HCT116 (cell line): ENCODE measurements around the gene RBM46. TPM values are rescaled to one million over a fixed set of nuclear protein-coding genes. Genes with fewer than 3 reads are reported as not detected.

Experiments used
- ATAC-seq: fragments of 200-7000 bp; cut with Tn5 transposase; 2 replicates; pipeline ENCODE4 v1.9.1; 2020; ENCODE audit warnings: mild to moderate bottlenecking, moderate library complexity
- BruUV-seq: library from RNA; stranded (reverse); fragments of 400-500 nt; replicated peaks from 2 replicates; lab custom pipeline; 2021; lab: Mats Ljungman, UMichigan
- CTCF ChIA-PET: fragments of 300-600 bp; sonication (Branson Sonifier 250); formaldehyde crosslinking; loops from one replicate; lab custom pipeline; 2021; ENCODE audit warnings: antibody characterized with exemption; lab: Charles Lee
- POLR2A ChIA-PET: fragments of 300-600, 350-600 bp; sonication (Branson Sonifier 250); formaldehyde crosslinking; loops from one replicate; lab custom pipeline; 2021; ENCODE audit warnings: antibody characterized with exemption; lab: Charles Lee
- RAD21 ChIA-PET, 2 experiments: fragments of 300-600 bp; sonication (Branson Sonifier 250); formaldehyde crosslinking; loops; one replicate each; lab custom pipeline; 2023; ENCODE audit warnings: low total read pairs in 2 of 2; ENCODE audit not compliant: uncharacterized antibody in 2 of 2, unreplicated experiment in 2 of 2, low non-redundant PET in 1 of 2; lab: Charles Lee
- DNase-seq: peaks from one replicate; pipeline ENCODE4 v3.0.0-alpha.2; 2010; ENCODE audit warnings: low read depth, low spot score
- H2AFZ ChIP-seq: fragments of 200-600 bp; shearing (Covaris generic), sonication (generic); 2 replicates; pipeline ENCODE4 v1.6.1; 2017; ENCODE audit warnings: low read depth, mixed run types, mixed read lengths, antibody characterized with exemption, low read length; ENCODE audit not compliant: poor library complexity, severe bottlenecking
- H3K27ac ChIP-seq: 2 replicates; pipeline ENCODE4 v1.5.1; 2012; ENCODE audit warnings: low read depth, low read length
- H3K27me3 ChIP-seq: fragments of 200-600 bp; sonication (generic); 2 replicates; pipeline ENCODE4 v1.6.1; 2016; ENCODE audit warnings: mixed run types, low read length, mixed read lengths; ENCODE audit not compliant: insufficient read depth
- H3K36me3 ChIP-seq, 2 experiments: fragments of 200-500 bp in 1 of 2; fragments of 200-600 bp in 1 of 2; sonication (Bioruptor generic) in 1 of 2; sonication (generic) in 1 of 2; 2 replicates each; pipeline versions ENCODE4 v1.5.1 to v1.6.1; 2014 to 2016; ENCODE audit warnings: low read length in 2 of 2, inconsistent platforms in 1 of 2, mixed read lengths in 1 of 2, mixed run types in 1 of 2; ENCODE audit not compliant: insufficient read depth in 2 of 2, control insufficient read depth in 1 of 2
- H3K4me1 ChIP-seq, 2 experiments: fragments of 200-600 bp in 1 of 2; sonication (generic) in 1 of 2; 2 replicates each; pipeline versions ENCODE4 v1.5.1 to v1.6.1; 2012 to 2017; ENCODE audit warnings: low read length in 2 of 2, inconsistent platforms in 1 of 2, mild to moderate bottlenecking in 1 of 2, mixed read lengths in 1 of 2, mixed run types in 1 of 2, moderate library complexity in 1 of 2; ENCODE audit not compliant: insufficient read depth in 2 of 2, control insufficient read depth in 1 of 2
- H3K4me2 ChIP-seq: fragments of 200-600 bp; sonication (generic); 2 replicates; pipeline ENCODE4 v1.6.1; 2017; ENCODE audit warnings: mixed run types, low read length, mixed read lengths
- H3K4me3 ChIP-seq, 2 experiments: fragments of 200-600 bp in 1 of 2; sonication (generic) in 1 of 2; replicated peaks in 1 of 2; 2 replicates each; pipeline ENCODE4 v1.5.1; 2011 to 2016; ENCODE audit warnings: low read length in 2 of 2, control low read depth in 1 of 2, low read depth in 1 of 2, mild to moderate bottlenecking in 1 of 2, mixed read lengths in 1 of 2, mixed run types in 1 of 2
- H3K79me2 ChIP-seq: fragments of 200-600 bp; sonication (generic); 2 replicates; pipeline ENCODE4 v1.6.1; 2017; ENCODE audit warnings: mild to moderate bottlenecking, mixed run types, low read length, moderate library complexity, mixed read lengths; ENCODE audit not compliant: insufficient read depth
- H3K9ac ChIP-seq: fragments of 200-600 bp; sonication (generic); 2 replicates; pipeline ENCODE4 v1.6.1; 2016; ENCODE audit warnings: low read length, mixed read lengths
- H3K9me2 ChIP-seq: fragments of 200-600 bp; sonication (generic), shearing (Covaris generic); 2 replicates; pipeline ENCODE4 v1.6.1; 2017; ENCODE audit warnings: mixed run types, mild to moderate bottlenecking, moderate library complexity; ENCODE audit not compliant: insufficient read depth
- H3K9me3 ChIP-seq, 2 experiments: fragments of 200-500 bp in 1 of 2; fragments of 200-600 bp in 1 of 2; sonication (Bioruptor generic) in 1 of 2; sonication (generic) in 1 of 2; 2 replicates each; pipeline ENCODE4 v1.6.1; 2014 to 2017; ENCODE audit warnings: low read length in 2 of 2, mixed read lengths in 2 of 2, inconsistent platforms in 1 of 2, low read depth in 1 of 2, mild to moderate bottlenecking in 1 of 2, mixed run types in 1 of 2, moderate library complexity in 1 of 2; ENCODE audit not compliant: control insufficient read depth in 1 of 2, insufficient read depth in 1 of 2
- H4K20me1 ChIP-seq: fragments of 200-600 bp; sonication (generic), shearing (Covaris generic); 2 replicates; pipeline ENCODE4 v1.6.1; 2017; ENCODE audit warnings: mixed run types, mild to moderate bottlenecking, moderate library complexity; ENCODE audit not compliant: insufficient read depth
- CTCF ChIP-seq, 3 experiments: fragments of 200-600 bp in 1 of 3; sonication (generic) in 1 of 3; IDR thresholded peaks in 2 of 3; conservative IDR thresholded peaks in 1 of 3; 2 replicates each; pipeline ENCODE4 v1.5.1; 2012 to 2017; ENCODE audit warnings: low read depth in 2 of 3, low read length in 2 of 3, antibody characterized with exemption in 1 of 3, borderline replicate concordance in 1 of 3, control low read depth in 1 of 3, mild to moderate bottlenecking in 1 of 3, mixed read lengths in 1 of 3, mixed run types in 1 of 3, moderate library complexity in 1 of 3; ENCODE audit not compliant: insufficient read depth in 1 of 3
- EGR1 ChIP-seq: IDR thresholded peaks from 2 replicates; pipeline ENCODE4 v1.6.1; 2012; ENCODE audit warnings: low read depth
- FOSL1 ChIP-seq: IDR thresholded peaks from 2 replicates; pipeline ENCODE4 v1.6.1; 2012; ENCODE audit warnings: low read depth
- SP1 ChIP-seq: IDR thresholded peaks from 2 replicates; pipeline ENCODE4 v1.6.1; 2012; ENCODE audit warnings: low read depth
- SRF ChIP-seq: IDR thresholded peaks from 2 replicates; pipeline ENCODE4 v1.6.1; 2012; ENCODE audit warnings: low read depth
- TCF7L2 ChIP-seq: IDR thresholded peaks from 2 replicates; pipeline ENCODE4 v1.7.0; 2011; ENCODE audit warnings: borderline replicate concordance, inconsistent platforms; ENCODE audit not compliant: insufficient read depth, insufficient read length; ENCODE audit errors: extremely low read depth
- YY1 ChIP-seq: IDR thresholded peaks from 2 replicates; pipeline ENCODE4 v1.6.1; 2011; ENCODE audit warnings: low read length, low read depth, moderate library complexity, mild to moderate bottlenecking; ENCODE audit not compliant: insufficient replicate concordance; ENCODE audit errors: extremely low read depth
- ZBTB33 ChIP-seq: IDR thresholded peaks from 2 replicates; pipeline ENCODE4 v1.6.1; 2011; ENCODE audit warnings: mild to moderate bottlenecking, low read length, moderate library complexity; ENCODE audit not compliant: insufficient replicate concordance; ENCODE audit errors: extremely low read depth
- ZFX ChIP-seq: fragments of 450-650 bp; IDR thresholded peaks from 2 replicates; pipeline ENCODE4 v1.6.1; 2017
- ZNF274 ChIP-seq: fragments of 200-500 bp; sonication (Bioruptor generic); IDR thresholded peaks from 2 replicates; pipeline ENCODE4 v1.6.1; 2014; ENCODE audit warnings: mild to moderate bottlenecking, low read depth, low read length, inconsistent platforms
- intact Hi-C: fragments of 100-400 bp; cut with micrococcal nuclease; formaldehyde crosslinking; loops from 2 replicates; pipeline ENCODE4 v1.10.0; 2022
- total RNA-seq: library from RNA; stranded (reverse); gene quantifications from one replicate; pipeline ENCODE4 v1.2.1, GENCODE V29; 2021; ENCODE audit not compliant: unreplicated experiment
- TF ChIP-seq, protein P1 (sequence below): IDR thresholded peaks from 2 replicates; pipeline ENCODE4 v1.6.1; 2012

The RBM46 gene
- total RNA-seq, 1 experiment from 2014 or later: 0.39 TPM

DNA sequence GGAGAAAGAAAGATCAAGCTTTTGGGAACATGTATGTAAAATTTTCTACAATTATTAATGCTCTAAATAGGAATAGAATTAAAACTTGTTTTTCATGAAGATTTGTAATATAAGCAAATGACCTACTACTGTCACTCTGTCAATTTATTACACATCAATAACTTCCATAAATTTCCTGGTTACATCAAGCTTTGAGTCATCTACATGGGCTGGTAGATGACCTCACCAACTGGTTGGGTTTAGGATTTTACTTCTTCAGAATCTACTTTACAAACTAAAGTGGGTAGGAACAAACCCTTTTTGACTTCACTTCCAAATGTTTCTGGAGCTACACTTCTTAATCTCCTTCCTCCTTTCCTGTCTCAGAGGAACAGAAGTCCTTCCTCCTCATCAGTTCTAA is 49.3 kb upstream of the RBM46 start:
- no peak overlapping the region for H3K9ac ChIP-seq
- H3K79me2 ChIP-seq: no peaks in the 10 kb centered on the region
- ChIA-PET CTCF (interaction anchor here (0.8 kb wide), 1 partner anchor 94 kb away, joined by 3 read pairs; no protein-coding TSS in a partner anchor), POLR2A (interaction anchor here (1.2 to 1.7 kb wide), 2 partner anchors 12 kb away, joined by 3 to 6 read pairs; partner anchors contain the start of gene LRAT), RAD21 (no interaction called here)
- H3K4me1 ChIP-seq: no peaks in the 10 kb centered on the region
- intact Hi-C loops: no loop called here
- TF ChIP-seq SP1 (no peak), CTCF (IDR thresholded peaks at IDR 0.05 in 2 of 3, conservative IDR thresholded peaks at IDR 0.05 in 1 of 3; ENCODE audit: borderline replicate concordance in 1 of 3, insufficient read depth in 1 of 3, low read depth in 2 of 3, low read length in 2 of 3) (no peak), ZBTB33 (no peak), SRF (no peak), FOSL1 (no peak), ZFX (no peak), YY1 (no peak), ZNF274 (no peak), EGR1 (no peak), TCF7L2 (no peak)
- TF ChIP-seq, protein P1, sequence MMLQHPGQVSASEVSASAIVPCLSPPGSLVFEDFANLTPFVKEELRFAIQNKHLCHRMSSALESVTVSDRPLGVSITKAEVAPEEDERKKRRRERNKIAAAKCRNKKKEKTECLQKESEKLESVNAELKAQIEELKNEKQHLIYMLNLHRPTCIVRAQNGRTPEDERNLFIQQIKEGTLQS: no peak
- BruUV-seq: no TSS peak
- H3K27ac ChIP-seq: no peak overlapping the region
- no peak for ATAC-seq
- H4K20me1 ChIP-seq: no peaks in the 10 kb centered on the region
- DNase-seq: no peak
- H3K4me2 ChIP-seq: no peak overlapping the region
- H3K9me2 ChIP-seq: no peaks in the 10 kb centered on the region
- H3K36me3 ChIP-seq: no peaks in the 10 kb centered on the region
- H3K4me3 ChIP-seq: no peak overlapping the region
- H2AFZ ChIP-seq: no peak overlapping the region
- no peaks in the 10 kb centered on the region for H3K27me3 ChIP-seq
- no peaks in the 10 kb centered on the region for H3K9me3 ChIP-seq
